Thyroid gland (tissue), 4 donors: Measurements from ENCODE around the gene CNTN5.
"Not testable (repeated sequence)": the region's sequence is repeated elsewhere in the genome, so short reads cannot be mapped to it uniquely, and the experiment has no call there.

Source experiments
- CTCF ChIP-seq, 6 experiments: fragments of 200-600 bp in 3 of 6; fragments of 450-650 bp in 3 of 6; sonication (generic) in 3 of 6; IDR thresholded peaks; one replicate each; pipeline ENCODE4 v1.5.1; 2016 to 2019; ENCODE audit warnings: antibody characterized with exemption in 6 of 6, mild to moderate bottlenecking in 2 of 6, inconsistent platforms in 1 of 6, moderate library complexity in 1 of 6
- POLR2A ChIP-seq, 2 donors: fragments of 450-650 bp; IDR thresholded peaks; one replicate each; pipeline ENCODE4 v1.6.1; 2017; ENCODE audit warnings: antibody characterized with exemption in 2 of 2, mild to moderate bottlenecking in 2 of 2, moderate library complexity in 1 of 2

DNA sequence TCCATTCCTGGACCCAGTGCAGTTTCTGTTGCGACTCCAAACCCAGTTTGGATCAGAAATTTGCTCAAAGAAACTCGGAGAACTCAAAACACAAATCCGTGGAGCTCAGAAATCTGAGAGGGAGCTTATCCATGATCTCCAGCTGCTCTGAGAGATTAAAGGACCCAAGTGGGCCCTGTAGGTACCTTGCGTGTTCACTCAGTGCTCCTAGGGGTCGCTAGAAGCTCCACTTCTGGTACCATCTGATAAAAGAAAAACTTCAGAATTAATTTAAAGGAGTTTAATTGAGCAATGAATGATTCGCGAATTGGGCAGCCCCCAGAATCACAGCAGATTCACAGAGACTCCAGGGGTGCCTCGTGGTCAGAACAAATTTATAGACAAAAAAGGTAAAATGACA, 277.2 kb downstream of the CNTN5 start:
- not testable (repeated sequence) for TF ChIP-seq POLR2A, CTCF (IDR thresholded peaks at IDR 0.05)
